Memory B cell (primary cell): Measurements from ENCODE around the gene NFIA.

Experiments
- ATAC-seq: fragments of 150-1000 bp; cut with Tn5 transposase; 2 replicates; pipeline ENCODE4 v1.10.0; 2021; ENCODE audit warnings: low read depth, mild to moderate bottlenecking, moderate library complexity
- DNase-seq, 2 donors: peaks; one replicate each; pipeline ENCODE4 v3.0.0; 2022; ENCODE audit warnings: low spot score in 2 of 2
- H3K27ac Mint-ChIP-seq: one replicate; pipeline ENCODE4 v1.8.0; 2022; ENCODE audit warnings: mild to moderate bottlenecking, moderate library complexity, mixed read lengths
- H3K27me3 Mint-ChIP-seq: one replicate; pipeline ENCODE4 v1.8.0; 2022; ENCODE audit warnings: mixed read lengths
- H3K36me3 Mint-ChIP-seq: one replicate; pipeline ENCODE4 v1.8.0; 2022; ENCODE audit warnings: mild to moderate bottlenecking, mixed read lengths
- H3K4me1 Mint-ChIP-seq: one replicate; pipeline ENCODE4 v1.8.0; 2022; ENCODE audit warnings: mixed read lengths
- H3K4me3 Mint-ChIP-seq: one replicate; pipeline ENCODE4 v1.8.0; 2022; ENCODE audit warnings: mild to moderate bottlenecking, moderate library complexity, mixed read lengths
- H3K9me3 Mint-ChIP-seq: one replicate; pipeline ENCODE4 v1.8.0; 2022; ENCODE audit warnings: mixed read lengths

The NFIA gene

DNA sequence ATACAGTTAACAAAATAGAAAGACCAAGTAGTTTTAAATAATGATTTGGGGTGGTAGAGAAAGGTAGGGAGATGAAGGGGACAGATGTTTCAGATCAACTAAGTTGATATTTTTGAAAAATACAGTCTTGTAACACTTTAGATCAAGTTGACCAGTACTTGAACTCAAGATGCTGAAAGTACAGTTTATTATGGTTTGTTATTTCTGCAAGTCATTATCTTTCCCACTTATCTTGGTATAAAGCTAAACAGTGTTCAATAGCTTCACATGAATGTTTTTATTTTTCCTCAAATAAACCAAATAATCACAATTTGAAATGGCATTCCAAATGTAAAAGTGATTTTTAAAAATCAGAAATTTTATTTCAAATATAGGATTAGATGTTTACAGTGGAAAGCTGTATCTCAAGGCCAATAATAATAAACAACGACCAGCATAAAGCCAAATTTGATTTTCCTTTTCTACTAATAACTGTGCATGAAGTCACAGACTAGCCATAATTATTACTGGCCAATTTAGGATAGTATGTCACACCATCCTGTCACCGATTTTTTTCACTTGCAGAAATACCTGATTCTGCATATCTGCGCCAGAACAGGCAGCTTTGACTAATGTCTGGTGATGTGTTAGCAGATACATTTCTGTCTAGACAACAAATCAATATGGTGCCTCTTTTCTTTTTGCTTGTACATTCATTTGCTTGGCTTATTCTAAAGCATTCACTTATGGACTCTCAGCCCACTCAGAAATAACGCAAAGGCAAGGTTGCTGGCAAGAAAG lies 322.4 kb downstream of the NFIA start:
- Mint-ChIP-seq H3K4me1 (no peaks in the 10 kb centered on the region), H3K27ac (no peak overlapping the region), H3K27me3 (peaks cover 9% of the 10 kb centered on the region), H3K4me3 (no peak overlapping the region), H3K9me3 (no peaks in the 10 kb centered on the region), H3K36me3 (peaks cover 1% of the 10 kb centered on the region)
- no peak for ATAC-seq
- DNase-seq = no peak

DNA sequence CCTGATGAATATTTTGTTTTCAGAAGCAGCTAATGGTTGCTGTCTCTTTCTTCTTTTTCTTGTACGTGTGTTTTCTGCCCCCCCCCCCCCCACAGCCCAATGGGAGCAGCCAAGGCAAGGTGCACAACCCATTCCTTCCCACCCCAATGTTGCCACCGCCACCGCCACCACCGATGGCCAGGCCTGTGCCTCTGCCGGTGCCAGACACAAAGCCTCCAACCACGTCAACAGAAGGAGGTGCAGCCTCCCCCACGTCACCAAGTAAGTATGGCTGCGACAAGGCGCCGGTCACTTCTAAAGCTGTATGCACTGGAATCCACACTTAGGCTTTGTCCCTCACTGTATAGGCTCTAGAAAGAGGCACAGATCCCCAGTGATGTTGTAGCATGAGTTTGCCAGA lies 324.1 kb downstream of the NFIA start:
- ATAC-seq (no peak), DNase-seq (no peak)
- Mint-ChIP-seq H3K27ac (no peak overlapping the region), H3K4me3 (no peak overlapping the region), H3K36me3 (peaks cover 1% of the 10 kb centered on the region), H3K27me3 (peaks cover 12% of the 10 kb centered on the region), H3K4me1 (no peaks in the 10 kb centered on the region), H3K9me3 (no peaks in the 10 kb centered on the region)

GRCh38 chr1:61412601-61413000 lies 330.2 kb downstream of the NFIA start:
- H3K27ac Mint-ChIP-seq = no peak overlapping the region
- no peaks in the 10 kb centered on the region for H3K9me3 Mint-ChIP-seq
- no peak overlapping the region for H3K4me3 Mint-ChIP-seq
- H3K27me3 Mint-ChIP-seq = peaks cover 9% of the 10 kb centered on the region
- H3K4me1 Mint-ChIP-seq = no peaks in the 10 kb centered on the region
- no peak for DNase-seq
- no peak for ATAC-seq
- H3K36me3 Mint-ChIP-seq = no peaks in the 10 kb centered on the region

DNA sequence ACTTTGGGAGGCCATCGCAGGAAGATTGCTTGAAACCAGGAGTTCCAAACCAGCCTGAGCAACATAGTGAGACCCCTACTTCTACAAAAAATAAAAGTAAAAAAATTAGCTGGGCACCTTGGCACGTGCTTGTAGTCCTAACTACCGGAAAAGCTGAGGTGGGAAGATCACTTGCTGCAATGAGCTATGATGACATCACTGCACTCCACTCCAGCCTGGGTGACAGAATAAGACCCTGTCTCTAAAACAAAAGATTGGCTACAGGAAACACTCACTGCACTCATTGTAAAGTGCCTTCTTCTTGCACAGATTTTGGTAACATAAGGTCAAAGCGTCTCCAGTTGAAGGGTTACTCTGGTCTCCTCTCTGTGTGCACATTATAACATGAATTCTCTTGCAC lies 336.8 kb downstream of the NFIA start:
- DNase-seq = no peak
- H3K4me1 Mint-ChIP-seq = peaks cover under 1% of the 10 kb centered on the region
- no peak overlapping the region for H3K4me3 Mint-ChIP-seq
- H3K9me3 Mint-ChIP-seq = no peaks in the 10 kb centered on the region
- no peak overlapping the region for H3K27ac Mint-ChIP-seq
- H3K36me3 Mint-ChIP-seq = no peaks in the 10 kb centered on the region
- ATAC-seq = no peak
- peaks cover 2% of the 10 kb centered on the region for H3K27me3 Mint-ChIP-seq

- Mint-ChIP-seq H3K4me3 (no peak overlapping the region), H3K9me3 (no peaks in the 10 kb centered on the region), H3K4me1 (peaks cover 4% of the 10 kb centered on the region), H3K27me3 (peaks cover 2% of the 10 kb centered on the region), H3K27ac (no peak overlapping the region), H3K36me3 (no peaks in the 10 kb centered on the region)
- DNase-seq (no peak), ATAC-seq (no peak)
These were observed 337.3 kb downstream of the NFIA start for GRCh38 chr1:61419657-61420056.

GRCh38 chr1:61420243-61420642 lies 337.9 kb downstream of the NFIA start:
- peaks cover 2% of the 10 kb centered on the region for H3K27me3 Mint-ChIP-seq
- no peak overlapping the region for H3K4me3 Mint-ChIP-seq
- no peak overlapping the region for H3K27ac Mint-ChIP-seq
- peaks cover 4% of the 10 kb centered on the region for H3K4me1 Mint-ChIP-seq
- DNase-seq (no peak), ATAC-seq (no peak)
- no peaks in the 10 kb centered on the region for H3K36me3 Mint-ChIP-seq
- H3K9me3 Mint-ChIP-seq = no peaks in the 10 kb centered on the region

DNA sequence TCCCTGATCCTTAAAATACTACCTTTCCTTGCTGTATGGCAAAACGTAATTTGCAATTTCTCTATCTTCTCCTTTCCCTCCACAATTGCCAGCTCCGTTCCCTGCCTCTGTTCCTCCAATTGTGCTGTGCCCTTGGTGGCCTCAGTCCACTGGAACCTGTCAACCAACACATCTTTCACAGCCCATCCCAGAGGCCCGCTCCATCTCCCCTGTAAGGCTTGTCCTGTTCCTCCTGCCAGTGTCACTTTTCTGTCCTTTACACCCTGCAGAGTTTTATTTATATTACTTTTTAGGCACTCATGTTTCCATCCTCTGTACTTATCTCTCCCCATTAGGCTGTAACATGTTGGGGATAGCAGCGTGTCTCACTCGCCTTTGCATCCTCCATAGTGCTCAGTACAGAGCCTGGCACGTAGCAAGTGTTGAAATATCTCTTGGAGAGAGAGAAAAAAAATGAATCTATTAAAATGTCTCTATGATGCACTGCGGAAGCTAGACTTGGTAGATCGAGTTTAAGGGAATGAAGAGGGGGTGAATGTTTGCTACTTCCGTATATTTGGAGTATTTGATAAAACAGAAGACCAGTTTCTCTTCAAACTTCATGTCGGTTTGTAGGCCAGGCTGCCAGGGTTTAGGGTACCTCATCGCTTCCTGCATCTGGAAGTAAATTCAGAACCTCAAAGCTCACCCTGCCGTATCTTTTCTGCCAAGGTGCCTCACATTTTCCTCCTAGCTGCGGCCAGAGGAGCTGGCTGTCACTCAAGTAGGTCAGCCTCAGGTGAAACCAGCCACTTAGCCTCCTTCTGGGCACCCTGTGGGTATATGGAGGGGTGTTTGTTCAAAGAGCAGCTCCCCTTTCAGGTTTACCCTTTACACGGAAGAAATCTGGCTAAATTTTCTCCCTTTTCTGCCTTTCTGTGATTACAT lies 338.8 kb downstream of the NFIA start:
- no peak for DNase-seq
- ATAC-seq = no peak
- peaks cover 3% of the 10 kb centered on the region for H3K27me3 Mint-ChIP-seq
- no peaks in the 10 kb centered on the region for H3K9me3 Mint-ChIP-seq
- H3K36me3 Mint-ChIP-seq = no peaks in the 10 kb centered on the region
- H3K4me3 Mint-ChIP-seq = no peak overlapping the region
- H3K27ac Mint-ChIP-seq = no peak overlapping the region
- peaks cover 4% of the 10 kb centered on the region for H3K4me1 Mint-ChIP-seq

DNA sequence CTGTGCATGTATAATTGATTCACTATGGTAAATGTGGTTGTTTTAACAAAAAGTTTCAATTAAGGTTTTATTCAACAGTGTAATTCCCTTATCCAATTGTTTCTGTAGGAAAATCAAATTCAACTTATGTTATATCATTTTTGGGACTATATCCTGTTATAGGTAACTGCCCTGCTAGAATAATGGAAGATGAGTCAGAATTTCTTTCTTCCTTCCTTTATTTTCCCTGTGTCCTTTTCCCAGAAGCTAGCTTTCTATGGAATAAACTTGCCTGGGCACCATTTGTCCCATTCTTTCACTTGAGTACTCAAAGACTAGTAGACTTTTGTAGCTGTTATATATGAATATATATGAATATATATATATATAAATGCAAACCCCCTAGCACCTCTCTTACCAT lies 341.3 kb downstream of the NFIA start:
- DNase-seq (no peak), ATAC-seq (no peak)
- no peak overlapping the region for H3K4me3 Mint-ChIP-seq
- peaks cover 7% of the 10 kb centered on the region for H3K27me3 Mint-ChIP-seq
- peaks cover 4% of the 10 kb centered on the region for H3K4me1 Mint-ChIP-seq
- H3K27ac Mint-ChIP-seq = no peak overlapping the region
- H3K36me3 Mint-ChIP-seq = no peaks in the 10 kb centered on the region
- no peaks in the 10 kb centered on the region for H3K9me3 Mint-ChIP-seq

GRCh38 chr1:61424382-61424781 lies 342.0 kb downstream of the NFIA start:
- Mint-ChIP-seq H3K9me3 (no peaks in the 10 kb centered on the region), H3K4me1 (peaks cover 4% of the 10 kb centered on the region), H3K4me3 (no peak overlapping the region), H3K27ac (no peak overlapping the region), H3K27me3 (peaks cover 7% of the 10 kb centered on the region), H3K36me3 (no peaks in the 10 kb centered on the region)
- ATAC-seq (no peak), DNase-seq (no peak)

DNA sequence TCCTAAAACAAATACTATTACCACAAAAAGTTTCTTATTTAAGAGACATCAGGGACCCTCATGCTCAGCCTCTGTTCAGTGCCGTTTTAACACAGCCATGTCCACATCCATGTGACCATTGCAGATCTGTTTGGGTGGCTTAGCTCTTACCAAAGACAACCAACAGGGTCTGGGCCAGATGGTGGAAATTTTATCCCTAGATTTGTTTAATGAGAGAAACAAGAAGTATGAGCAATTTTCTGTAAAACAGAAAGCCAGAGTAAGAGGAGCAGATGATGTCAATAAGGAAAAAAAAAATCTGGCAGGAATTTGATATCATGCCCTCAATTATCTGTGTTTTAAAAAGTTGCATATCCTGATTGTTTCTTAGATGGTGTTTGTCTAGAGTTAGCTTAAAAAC lies 342.7 kb downstream of the NFIA start:
- peaks cover 7% of the 10 kb centered on the region for H3K27me3 Mint-ChIP-seq
- no peak for ATAC-seq

DNA sequence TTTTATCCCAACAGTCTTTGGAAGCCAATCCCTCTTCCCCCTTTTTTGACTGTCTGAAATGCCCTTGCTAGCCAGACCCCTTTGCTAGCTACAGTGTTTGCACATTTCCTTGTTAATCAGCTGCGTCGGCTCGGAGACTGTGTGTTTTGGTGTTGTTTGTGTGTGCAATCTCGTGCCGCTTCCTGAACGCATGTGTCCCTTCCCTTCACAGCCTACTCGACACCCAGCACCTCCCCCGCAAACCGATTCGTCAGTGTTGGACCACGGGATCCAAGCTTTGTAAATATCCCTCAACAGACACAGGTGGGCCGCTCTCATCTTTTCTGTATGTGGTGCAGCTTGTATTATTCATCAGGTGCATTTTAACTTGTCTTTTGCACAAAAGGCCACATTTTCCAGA lies 343.9 kb downstream of the NFIA start:
- Mint-ChIP-seq H3K27ac (no peak overlapping the region), H3K27me3 (peaks cover 7% of the 10 kb centered on the region), H3K9me3 (no peaks in the 10 kb centered on the region), H3K4me1 (peaks cover 4% of the 10 kb centered on the region), H3K36me3 (no peaks in the 10 kb centered on the region), H3K4me3 (no peak overlapping the region)
- ATAC-seq (no peak), DNase-seq (no peak)

More for the DNA sequence above, 342.7 kb downstream of the NFIA start:
- Mint-ChIP-seq H3K4me3 (no peak overlapping the region), H3K9me3 (no peaks in the 10 kb centered on the region), H3K4me1 (peaks cover 4% of the 10 kb centered on the region), H3K27ac (no peak overlapping the region), H3K36me3 (no peaks in the 10 kb centered on the region)
- no peak for DNase-seq

- no peak for ATAC-seq
- no peaks in the 10 kb centered on the region for H3K9me3 Mint-ChIP-seq
- no peak overlapping the region for H3K27ac Mint-ChIP-seq
- H3K4me1 Mint-ChIP-seq = peaks cover 4% of the 10 kb centered on the region
- H3K36me3 Mint-ChIP-seq = no peaks in the 10 kb centered on the region
- DNase-seq = no peak
- peaks cover 7% of the 10 kb centered on the region for H3K27me3 Mint-ChIP-seq
- H3K4me3 Mint-ChIP-seq = no peak overlapping the region
These were observed 344.5 kb downstream of the NFIA start for GRCh38 chr1:61426885-61427284.

GRCh38 chr1:61427510-61427909 lies 345.1 kb downstream of the NFIA start:
- Mint-ChIP-seq H3K4me3 (no peak overlapping the region), H3K27ac (no peak overlapping the region), H3K9me3 (no peaks in the 10 kb centered on the region), H3K4me1 (peaks cover 4% of the 10 kb centered on the region), H3K36me3 (no peaks in the 10 kb centered on the region), H3K27me3 (peaks cover 7% of the 10 kb centered on the region)
- ATAC-seq = no peak
- no peak for DNase-seq

DNA sequence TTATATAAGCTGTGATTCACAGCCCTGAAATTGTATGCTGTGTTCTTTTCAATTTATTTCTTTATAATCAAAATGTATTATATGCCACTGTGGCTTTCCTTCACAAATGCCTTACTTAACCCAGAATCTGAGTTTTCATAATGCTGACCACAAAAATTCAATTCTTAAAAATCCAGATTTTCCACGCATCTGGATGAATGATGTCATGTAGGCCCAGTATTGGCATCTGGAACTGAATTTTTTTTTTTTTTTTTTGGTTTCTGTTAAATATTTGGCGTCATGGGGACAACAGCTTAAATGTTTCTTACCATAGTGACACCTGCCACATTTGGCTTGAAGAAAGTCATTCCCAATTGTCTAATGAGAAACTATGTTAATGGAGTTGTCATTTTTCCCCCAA lies 345.8 kb downstream of the NFIA start:
- H3K4me3 Mint-ChIP-seq = no peak overlapping the region
- H3K27me3 Mint-ChIP-seq = peaks cover 7% of the 10 kb centered on the region
- DNase-seq (no peak), ATAC-seq (no peak)
- no peaks in the 10 kb centered on the region for H3K36me3 Mint-ChIP-seq
- H3K4me1 Mint-ChIP-seq = peaks cover 4% of the 10 kb centered on the region
- H3K27ac Mint-ChIP-seq = no peak overlapping the region
- H3K9me3 Mint-ChIP-seq = no peaks in the 10 kb centered on the region
